Measurements from ENCODE around the gene FOXM1. TPM values are rescaled to one million over a fixed set of nuclear protein-coding genes. Genes with fewer than 3 reads are reported as not detected.

Gene FOXM1
- total and polyA plus RNA-seq, 10 of the 15 experiments (the other 5 are each of a cell fraction or from before 2014, with no cell fraction given) = 15.1 to 63.2 (median 34.2) TPM

DNA sequence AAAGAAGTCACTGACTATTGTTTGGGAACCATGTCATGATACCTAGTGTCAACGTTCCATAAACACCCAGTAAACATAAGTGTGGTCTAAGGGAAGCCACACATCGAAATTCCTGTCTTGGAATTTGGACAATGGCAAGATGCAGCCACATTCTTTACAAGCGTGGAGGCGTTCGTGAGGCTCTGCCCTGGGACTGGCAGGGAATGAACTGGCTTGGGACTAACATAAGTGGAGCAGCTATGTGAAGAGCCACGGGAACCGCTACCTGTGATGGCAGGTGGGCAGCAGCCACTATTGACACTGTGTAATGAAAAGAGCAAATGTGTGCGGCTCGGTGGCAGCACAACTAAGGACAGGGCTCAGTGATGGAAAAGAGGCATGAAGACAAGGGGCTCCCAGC lies 32.2 kb downstream of the FOXM1 start:
- Histone ChIP-seq H3K4me3 (no peak overlapping the region), H3K27me3 (replicated peaks in 1 of 2; ENCODE audit: control insufficient read depth in 2 of 2, insufficient read depth in 2 of 2, low read length in 1 of 2) (no peaks in the 10 kb centered on the region), H2AFZ (ENCODE audit: control insufficient read depth, low read depth, low read length) (no peak overlapping the region), H3K4me1 (ENCODE audit: control insufficient read depth, insufficient read depth, low read length) (no peaks in the 10 kb centered on the region), H3K27ac (ENCODE audit: control insufficient read depth, insufficient read depth) (no peak overlapping the region), H3K79me2 (ENCODE audit: control insufficient read depth, insufficient read depth, low read length) (no peaks in the 10 kb centered on the region), H3K4me2 (ENCODE audit: control insufficient read depth, insufficient read depth) (no peak overlapping the region), H3K9me3 (replicated peaks; ENCODE audit: control insufficient read depth, insufficient read depth, low read length) (no peaks in the 10 kb centered on the region), H3K36me3 (ENCODE audit: control insufficient read depth in 2 of 2, insufficient read depth in 2 of 2, low read length in 1 of 2) (no peaks in the 10 kb centered on the region; a peak in 1 of 4 replicates), H3K9ac (ENCODE audit: control insufficient read depth, insufficient read depth, low read length) (no peak overlapping the region), H4K20me1 (ENCODE audit: control insufficient read depth, insufficient read depth) (no peaks in the 10 kb centered on the region)
- ChIA-PET POLR2A (no interaction called here), CTCF (interaction anchor here (0.6 to 1.7 kb wide), 5 partner anchors 13 to 901 kb away, joined by 3 to 8 read pairs (median 4); no protein-coding TSS in a partner anchor), SMC1A (ENCODE audit: uncharacterized antibody, unreplicated experiment) (interaction anchor here (0.8 kb wide), 1 partner anchor 106 kb away, joined by 3 read pairs; no protein-coding TSS in a partner anchor), RAD21 (ENCODE audit: unreplicated experiment) (interaction anchor here (1.4 kb wide), 1 partner anchor 197 kb away, joined by 3 read pairs; no protein-coding TSS in a partner anchor)
- TF ChIP-seq NBN (IDR thresholded peaks at IDR 0.05) = no peak
- no peak for TF ChIP-seq SMC3 (IDR thresholded peaks at IDR 0.05; ENCODE audit: borderline replicate concordance, low read length)
- TF ChIP-seq, protein P1, sequence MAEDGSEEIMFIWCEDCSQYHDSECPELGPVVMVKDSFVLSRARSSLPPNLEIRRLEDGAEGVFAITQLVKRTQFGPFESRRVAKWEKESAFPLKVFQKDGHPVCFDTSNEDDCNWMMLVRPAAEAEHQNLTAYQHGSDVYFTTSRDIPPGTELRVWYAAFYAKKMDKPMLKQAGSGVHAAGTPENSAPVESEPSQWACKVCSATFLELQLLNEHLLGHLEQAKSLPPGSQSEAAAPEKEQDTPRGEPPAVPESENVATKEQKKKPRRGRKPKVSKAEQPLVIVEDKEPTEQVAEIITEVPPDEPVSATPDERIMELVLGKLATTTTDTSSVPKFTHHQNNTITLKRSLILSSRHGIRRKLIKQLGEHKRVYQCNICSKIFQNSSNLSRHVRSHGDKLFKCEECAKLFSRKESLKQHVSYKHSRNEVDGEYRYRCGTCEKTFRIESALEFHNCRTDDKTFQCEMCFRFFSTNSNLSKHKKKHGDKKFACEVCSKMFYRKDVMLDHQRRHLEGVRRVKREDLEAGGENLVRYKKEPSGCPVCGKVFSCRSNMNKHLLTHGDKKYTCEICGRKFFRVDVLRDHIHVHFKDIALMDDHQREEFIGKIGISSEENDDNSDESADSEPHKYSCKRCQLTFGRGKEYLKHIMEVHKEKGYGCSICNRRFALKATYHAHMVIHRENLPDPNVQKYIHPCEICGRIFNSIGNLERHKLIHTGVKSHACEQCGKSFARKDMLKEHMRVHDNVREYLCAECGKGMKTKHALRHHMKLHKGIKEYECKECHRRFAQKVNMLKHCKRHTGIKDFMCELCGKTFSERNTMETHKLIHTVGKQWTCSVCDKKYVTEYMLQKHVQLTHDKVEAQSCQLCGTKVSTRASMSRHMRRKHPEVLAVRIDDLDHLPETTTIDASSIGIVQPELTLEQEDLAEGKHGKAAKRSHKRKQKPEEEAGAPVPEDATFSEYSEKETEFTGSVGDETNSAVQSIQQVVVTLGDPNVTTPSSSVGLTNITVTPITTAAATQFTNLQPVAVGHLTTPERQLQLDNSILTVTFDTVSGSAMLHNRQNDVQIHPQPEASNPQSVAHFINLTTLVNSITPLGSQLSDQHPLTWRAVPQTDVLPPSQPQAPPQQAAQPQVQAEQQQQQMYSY (CRISPR knock-in tag; IDR thresholded peaks at IDR 0.05) = no peak
- TF ChIP-seq, protein P2, sequence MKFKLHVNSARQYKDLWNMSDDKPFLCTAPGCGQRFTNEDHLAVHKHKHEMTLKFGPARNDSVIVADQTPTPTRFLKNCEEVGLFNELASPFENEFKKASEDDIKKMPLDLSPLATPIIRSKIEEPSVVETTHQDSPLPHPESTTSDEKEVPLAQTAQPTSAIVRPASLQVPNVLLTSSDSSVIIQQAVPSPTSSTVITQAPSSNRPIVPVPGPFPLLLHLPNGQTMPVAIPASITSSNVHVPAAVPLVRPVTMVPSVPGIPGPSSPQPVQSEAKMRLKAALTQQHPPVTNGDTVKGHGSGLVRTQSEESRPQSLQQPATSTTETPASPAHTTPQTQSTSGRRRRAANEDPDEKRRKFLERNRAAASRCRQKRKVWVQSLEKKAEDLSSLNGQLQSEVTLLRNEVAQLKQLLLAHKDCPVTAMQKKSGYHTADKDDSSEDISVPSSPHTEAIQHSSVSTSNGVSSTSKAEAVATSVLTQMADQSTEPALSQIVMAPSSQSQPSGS (IDR thresholded peaks at IDR 0.05; ENCODE audit: low read length) = no peak
- no peak for TF ChIP-seq MXI1 (IDR thresholded peaks at IDR 0.05; ENCODE audit: low read depth, low read length)
- no peak for TF ChIP-seq POU2F2 (IDR thresholded peaks at IDR 0.05; ENCODE audit: borderline replicate concordance, low read depth, low read length)
- no peak for TF ChIP-seq TCF3 (IDR thresholded peaks at IDR 0.05; ENCODE audit: borderline replicate concordance, insufficient read depth, low read depth, low read length)
- TF ChIP-seq RFX5 (IDR thresholded peaks at IDR 0.05; ENCODE audit: low read depth, low read length) = no peak
- TF ChIP-seq CTCF (IDR thresholded peaks at IDR 0.05 in 2 of 3, conservative IDR thresholded peaks at IDR 0.05 in 1 of 3; ENCODE audit: control insufficient read depth in 2 of 3, extremely low read depth in 1 of 3, insufficient read depth in 1 of 3, low read depth in 3 of 3, low read length in 3 of 3) = no peak
- no peak for TF ChIP-seq NFXL1 (IDR thresholded peaks at IDR 0.05; ENCODE audit: borderline replicate concordance)
- TF ChIP-seq POLR2A (IDR thresholded peaks at IDR 0.05; ENCODE audit: low read depth, low read length) = no peak
- no peak for TF ChIP-seq KAT2A (conservative IDR thresholded peaks at IDR 0.05; ENCODE audit: control insufficient read depth, low read depth, low read length)
- no peak for TF ChIP-seq MEF2A (IDR thresholded peaks at IDR 0.05; ENCODE audit: insufficient read depth, low read depth, low read length)
- TF ChIP-seq NFIC (IDR thresholded peaks at IDR 0.05; ENCODE audit: low read depth, low read length) = no peak
- no peak for TF ChIP-seq HDAC6 (IDR thresholded peaks at IDR 0.05; ENCODE audit: unreplicated experiment)
- TF ChIP-seq BACH1 (IDR thresholded peaks at IDR 0.05; ENCODE audit: borderline replicate concordance) = no peak
- no TSS peak for BruUV-seq (replicated peaks)
- DNase-seq (ENCODE audit: low read depth, low spot score) (no peak), ATAC-seq (no peak), FAIRE-seq (no peak)
- intact Hi-C loops (cut with micrococcal nuclease; ENCODE audit: unreplicated experiment) = loop anchor here (5.0 kb wide), 1 partner anchor 188 kb away; no protein-coding TSS in a partner anchor
- WGBS (ENCODE audit: insufficient coverage, insufficient replicate concordance, low lambda C conversion rate, missing lambda C conversion rate) = 98% methylated on average over 9 of the region's 9 CpGs
- in situ Hi-C loops (cut with MboI) = no loop called here

Measured in GM12878 (cell line).